ENCODE results near the gene MAPT.

Gene MAPT

GRCh38 chr17:46074540-46074939 lies 180.2 kb downstream of the MAPT start:
- DNase-seq = no peak

Data from activated naive CD4-positive, alpha-beta T cell treated with Interleukin-2 at 50 U/mL for 16 hours (primary cell).